HepG2 (cell line): ENCODE measurements around the gene MSH3. TPM values are rescaled to one million over a fixed set of nuclear protein-coding genes. Genes with fewer than 3 reads are reported as not detected.

Source experiments
- ATAC-seq: fragments of 200-7000 bp; cut with Tn5 transposase; 3 replicates; pipeline ENCODE4 v1.9.1; 2020; ENCODE audit warnings: mild to moderate bottlenecking, moderate library complexity
- BruUV-seq: library from RNA; stranded (reverse); fragments of 400-500 nt; replicated peaks from 2 replicates; lab custom pipeline; 2021; lab: Mats Ljungman, UMichigan
- CTCF ChIA-PET: fragments of 300-600 bp; formaldehyde crosslinking; extraction: SDS; loops from one replicate; lab custom pipeline; 2021; ENCODE audit warnings: low total read pairs, inconsistent platforms, low intra/inter-chr PET ratio; lab: Yijun Ruan, JAX
- POLR2A ChIA-PET: fragments of 350-600 bp; sonication (Branson Sonifier 250); formaldehyde crosslinking; loops from one replicate; lab custom pipeline; 2020; ENCODE audit warnings: antibody characterized with exemption, inconsistent platforms; lab: Yijun Ruan, JAX
- DNase-seq: peaks from one replicate; pipeline ENCODE4 v3.0.0-alpha.2; 2015; ENCODE audit warnings: low spot score
- FAIRE-seq: peaks from 3 replicates; lab custom pipeline; 2011; peaks lifted over from hg19 to GRCh38; lab: Jason Lieb, UNC
- H2AFZ ChIP-seq: one replicate; pipeline ENCODE4 v1.6.1; 2011; ENCODE audit warnings: low read length, inconsistent platforms
- H3K27ac ChIP-seq: fragments of 300-600 bp; 3 replicates; pipeline ENCODE4 v1.8.0; 2011; ENCODE audit warnings: mixed run types, mild to moderate bottlenecking, mixed read lengths, low read length, inconsistent platforms; ENCODE audit not compliant: insufficient read depth; ENCODE audit errors: extremely low read length
- H3K27me3 ChIP-seq, 2 experiments: fragments of 200-600 bp in 1 of 2; 2 replicates in 1 of 2; 3 replicates in 1 of 2; pipeline versions ENCODE4 v1.6.0 to v1.8.0; 2011; ENCODE audit warnings: low read length in 2 of 2, mild to moderate bottlenecking in 2 of 2, moderate library complexity in 2 of 2, inconsistent platforms in 1 of 2; ENCODE audit not compliant: insufficient read depth in 2 of 2, control insufficient read depth in 1 of 2
- H3K36me3 ChIP-seq, 2 experiments: fragments of 200-600 bp in 1 of 2; replicated peaks in 1 of 2; 2 replicates in 1 of 2; 3 replicates in 1 of 2; pipeline versions ENCODE4 v1.5.1 to v1.8.0; 2011; ENCODE audit warnings: low read length in 2 of 2, inconsistent platforms in 1 of 2; ENCODE audit not compliant: insufficient read depth in 2 of 2, control insufficient read depth in 1 of 2
- H3K4me1 ChIP-seq: 2 replicates; pipeline ENCODE4 v1.5.1; 2012; ENCODE audit warnings: low read length, inconsistent platforms; ENCODE audit not compliant: insufficient read depth
- H3K4me2 ChIP-seq: 2 replicates; pipeline ENCODE4 v1.6.0; 2011; ENCODE audit warnings: low read depth, low read length, inconsistent platforms
- H3K4me3 ChIP-seq, 3 experiments: fragments of 200-600 bp in 1 of 3; sonication (generic), shearing (Covaris generic) in 1 of 3; replicated peaks in 1 of 3; 2 replicates each; pipeline ENCODE4 v1.5.1; 2011 to 2016; ENCODE audit warnings: low read length in 3 of 3, inconsistent platforms in 2 of 3, low read depth in 2 of 3, mild to moderate bottlenecking in 2 of 3, control low read depth in 1 of 3, mixed read lengths in 1 of 3; ENCODE audit not compliant: insufficient read depth in 1 of 3
- H3K79me2 ChIP-seq: one replicate; pipeline ENCODE4 v1.6.1; 2011; ENCODE audit warnings: low read length, inconsistent platforms; ENCODE audit not compliant: insufficient read depth
- H3K9ac ChIP-seq: 2 replicates; pipeline ENCODE4 v1.6.0; 2011; ENCODE audit warnings: mild to moderate bottlenecking, low read depth, low read length, inconsistent platforms; ENCODE audit not compliant: insufficient read depth
- H3K9me3 ChIP-seq: 2 replicates; pipeline ENCODE4 v1.5.1; 2012; ENCODE audit warnings: mild to moderate bottlenecking, low read length
- H4K20me1 ChIP-seq: 2 replicates; pipeline ENCODE4 v1.6.0; 2011; ENCODE audit warnings: inconsistent platforms, mild to moderate bottlenecking, low read length, moderate library complexity; ENCODE audit not compliant: insufficient read depth
- CBX2 ChIP-seq, 2 experiments: fragments of 200-600 bp in 1 of 2; sonication (generic); formaldehyde crosslinking in 1 of 2; IDR thresholded peaks; 2 replicates each; pipeline versions ENCODE4 v1.7.0 to v1.8.1; 2018 to 2022; ENCODE audit warnings: low read depth in 2 of 2, low read length in 1 of 2, mild to moderate bottlenecking in 1 of 2, missing genetic modification reagents in 1 of 2
- HDAC2 ChIP-seq: sonication (generic); formaldehyde crosslinking; IDR thresholded peaks from 2 replicates; pipeline ENCODE4 v1.4.0; 2020; ENCODE audit warnings: missing genetic modification reagents
- HIC2 ChIP-seq: sonication (generic); formaldehyde crosslinking; IDR thresholded peaks from 2 replicates; pipeline ENCODE4 v1.9.0; 2022; ENCODE audit warnings: low read depth, missing genetic modification reagents
- HNF1A ChIP-seq, 2 experiments: sonication (generic) in 1 of 2; formaldehyde crosslinking in 1 of 2; IDR thresholded peaks; 2 replicates each; pipeline versions ENCODE4 v1.4.0 to v1.6.1; 2016 to 2020; ENCODE audit warnings: borderline replicate concordance in 1 of 2, low read depth in 1 of 2, mild to moderate bottlenecking in 1 of 2, missing genetic modification reagents in 1 of 2
- JUNB ChIP-seq: sonication (generic); formaldehyde crosslinking; IDR thresholded peaks from 2 replicates; pipeline ENCODE4 v1.8.0; 2022; ENCODE audit warnings: missing genetic modification reagents, mild to moderate bottlenecking, borderline replicate concordance
- KLF11 ChIP-seq: IDR thresholded peaks from 2 replicates; pipeline ENCODE4 v1.6.1; 2016; ENCODE audit warnings: missing compliant biosample characterization
- PHF20 ChIP-seq: sonication (generic); formaldehyde crosslinking; IDR thresholded peaks from 2 replicates; pipeline ENCODE4 v1.5.0; 2020; ENCODE audit warnings: mild to moderate bottlenecking, missing genetic modification reagents
- POLR2AphosphoS5 ChIP-seq: IDR thresholded peaks from 2 replicates; pipeline ENCODE4 v1.6.1; 2012; ENCODE audit warnings: low read depth, low read length
- RBM22 ChIP-seq: fragments of 200-400 bp; formaldehyde crosslinking; optimal IDR thresholded peaks from 2 replicates; pipeline ENCODE3; 2017; ENCODE audit warnings: mild to moderate bottlenecking, low read length, moderate library complexity
- RXRA ChIP-seq: sonication (generic); formaldehyde crosslinking; IDR thresholded peaks from 2 replicates; pipeline ENCODE4 v1.5.1; 2020; ENCODE audit warnings: missing genetic modification reagents
- XRCC5 ChIP-seq: fragments of 200-400 bp; formaldehyde crosslinking; optimal IDR thresholded peaks from 2 replicates; pipeline ENCODE3; 2017; ENCODE audit warnings: mild to moderate bottlenecking, low read length
- ZFP36L1 ChIP-seq: sonication (generic); formaldehyde crosslinking; IDR thresholded peaks from 2 replicates; pipeline ENCODE4 v1.8.0; 2022; ENCODE audit warnings: mild to moderate bottlenecking, missing genetic modification reagents, moderate library complexity
- ZMAT3 ChIP-seq: sonication (generic); formaldehyde crosslinking; conservative IDR thresholded peaks from 2 replicates; pipeline ENCODE4 v1.7.0; 2021; ENCODE audit warnings: missing genetic modification reagents
- ZNF296 ChIP-seq: sonication (generic); formaldehyde crosslinking; conservative IDR thresholded peaks from 2 replicates; pipeline ENCODE4 v1.5.0; 2020; ENCODE audit warnings: mild to moderate bottlenecking, missing genetic modification reagents
- ZNF350 ChIP-seq: sonication (generic); formaldehyde crosslinking; IDR thresholded peaks from 2 replicates; pipeline ENCODE4 v1.4.0; 2020; ENCODE audit warnings: mild to moderate bottlenecking, low read depth, missing genetic modification reagents, borderline replicate concordance
- ZNF468 ChIP-seq: sonication (generic); formaldehyde crosslinking; IDR thresholded peaks from 2 replicates; pipeline ENCODE4 v1.8.0; 2022; ENCODE audit warnings: mild to moderate bottlenecking, moderate library complexity, missing genetic modification reagents
- ZNF570 ChIP-seq: sonication (generic); formaldehyde crosslinking; IDR thresholded peaks from 2 replicates; pipeline ENCODE4 v1.4.0; 2020; ENCODE audit warnings: mild to moderate bottlenecking, missing genetic modification reagents, borderline replicate concordance
- ZNF660 ChIP-seq: sonication (generic); formaldehyde crosslinking; IDR thresholded peaks from 2 replicates; pipeline ENCODE4 v1.5.1; 2020; ENCODE audit warnings: mild to moderate bottlenecking, low read depth, missing genetic modification reagents, borderline replicate concordance
- ZNF674 ChIP-seq: sonication (generic); formaldehyde crosslinking; IDR thresholded peaks from 2 replicates; pipeline ENCODE4 v1.5.0; 2020; ENCODE audit warnings: low read depth, mild to moderate bottlenecking, missing genetic modification reagents
- in situ Hi-C: cut with HindIII; loops from 2 replicates; pipeline ENCODE4 v1.10.0; 2017; ENCODE audit warnings: low pct_unique_long_range_greater_than_20kb; ENCODE audit not compliant: extremely low pct_ligation_motif_present
- intact Hi-C: fragments of 100-400 bp; cut with micrococcal nuclease; formaldehyde crosslinking; loops from one replicate; pipeline ENCODE4 v1.10.0; 2022; ENCODE audit not compliant: unreplicated experiment
- polyA plus RNA-seq, 8 experiments: library from polyadenylated mRNA; depleted of rRNA in 3 of 8; stranded (reverse) in 7 of 8; unstranded in 1 of 8; fragments of >200 nt; fragmentation: Illumina TruSeq in 4 of 8; extraction: Trizol in 4 of 8; gene quantifications; 2 replicates each; pipeline versions ENCODE4 v1.2.1 to v1.2.3, GENCODE V29; 2011 to 2016; ENCODE audit warnings: low read depth in 4 of 8, missing spikeins in 1 of 8, mixed read lengths in 1 of 8; ENCODE audit not compliant: insufficient read depth in 1 of 8
- total RNA-seq, 5 experiments: library from RNA; depleted of rRNA; stranded (reverse); fragments of >200 nt; fragmentation: Illumina TruSeq; extraction: Trizol; gene quantifications; 2 replicates each; pipeline ENCODE4 v1.2.3, GENCODE V29; 2016; ENCODE audit warnings: low read depth in 1 of 5

MSH3 gene
- total and polyA plus RNA-seq, 2 of the 13 experiments (the other 11 are each of a cell fraction or from before 2014, with no cell fraction given) = 4.0 to 16.4 TPM

DNA sequence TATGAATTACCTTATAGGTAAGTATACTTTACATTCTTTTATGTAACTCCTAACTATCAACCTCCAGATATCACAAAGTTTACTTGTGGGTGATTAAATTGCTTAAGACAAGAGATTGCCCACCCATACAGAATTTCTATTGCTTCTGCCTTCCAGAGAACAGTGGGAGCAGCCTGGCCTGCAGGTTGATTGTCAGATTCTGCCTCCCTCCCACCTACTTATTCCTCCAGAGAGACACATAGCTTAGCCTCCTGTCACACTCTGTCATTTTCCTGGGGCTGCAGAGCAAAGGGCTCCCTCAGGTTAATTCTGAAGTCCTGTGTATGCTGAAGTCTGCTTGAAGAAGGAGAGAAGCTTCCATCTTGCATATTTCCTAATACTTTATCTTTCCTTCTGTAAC lies 48.8 kb downstream of the MSH3 start:
- no peak for FAIRE-seq
- no peak for TF ChIP-seq JUNB (CRISPR knock-in tag)
- TF ChIP-seq ZNF660 (CRISPR knock-in tag) = no peak
- TF ChIP-seq ZNF296 (CRISPR knock-in tag) = no peak
- no peak for TF ChIP-seq ZMAT3 (CRISPR knock-in tag)
- no peak for TF ChIP-seq CBX2 (IDR thresholded peaks at IDR 0.05; ENCODE audit: low read depth, low read length)
- TF ChIP-seq CBX2 (CRISPR knock-in tag; IDR thresholded peaks at IDR 0.05; ENCODE audit: low read depth) = no peak
- no peak for TF ChIP-seq RBM22
- no peak for TF ChIP-seq KLF11
- no peak for TF ChIP-seq HDAC2 (CRISPR knock-in tag)
- TF ChIP-seq PHF20 = no peak
- TF ChIP-seq ZNF350 (CRISPR knock-in tag) = no peak
- TF ChIP-seq RXRA (CRISPR knock-in tag) = no peak
- no peak for TF ChIP-seq ZFP36L1 (CRISPR knock-in tag)
- TF ChIP-seq HIC2 (CRISPR knock-in tag) = no peak
- no peak for TF ChIP-seq POLR2AphosphoS5
- TF ChIP-seq ZNF468 (CRISPR knock-in tag) = no peak
- TF ChIP-seq ZNF674 (CRISPR knock-in tag) = no peak
- no peak for TF ChIP-seq XRCC5
- TF ChIP-seq ZNF570 (CRISPR knock-in tag) = no peak
- TF ChIP-seq HNF1A (IDR thresholded peaks at IDR 0.05; ENCODE audit: low read depth) = no peak
- TF ChIP-seq HNF1A (CRISPR knock-in tag; IDR thresholded peaks at IDR 0.05; ENCODE audit: borderline replicate concordance) = no peak

More for the DNA sequence above, 48.8 kb downstream of the MSH3 start:
- ChIA-PET POLR2A (no interaction called here), CTCF (no interaction called here)
- no peaks in the 10 kb centered on the region for H4K20me1 ChIP-seq
- no peaks in the 10 kb centered on the region for H3K27me3 ChIP-seq
- H3K36me3 ChIP-seq = peaks cover 2 to 13% of the 10 kb centered on the region in 2 experiments; a peak in 3 of 5 replicates
- H3K4me2 ChIP-seq = no peak overlapping the region
- H3K9me3 ChIP-seq = no peaks in the 10 kb centered on the region
- H3K4me1 ChIP-seq = peaks cover 8% of the 10 kb centered on the region; the same call in 1 of the 2 replicates
- H3K9ac ChIP-seq = no peak overlapping the region
- DNase-seq (no peak), ATAC-seq (no peak)
- no peaks in the 10 kb centered on the region for H3K79me2 ChIP-seq
- in situ Hi-C loops = loop anchor here (25.0 kb wide), 1 partner anchor 484 kb away; no protein-coding TSS in a partner anchor
- no peak overlapping the region for H3K4me3 ChIP-seq
- intact Hi-C loops = no loop called here
- BruUV-seq = no TSS peak
- H2AFZ ChIP-seq = no peak overlapping the region
- H3K27ac ChIP-seq = no peak overlapping the region
